Mesendoderm (in vitro differentiated cells): Measurements from ENCODE around the gene SDR9C7.
"Not testable (repeated sequence)": the region's sequence is repeated elsewhere in the genome, so short reads cannot be mapped to it uniquely, and the experiment has no call there.

Experiments used
- DNase-seq: peaks from one replicate; pipeline ENCODE4 v3.0.0; 2013
- H2AK5ac ChIP-seq: 2 replicates; pipeline ENCODE4 v1.6.1; 2013; ENCODE audit warnings: low read length, inconsistent platforms
- H2BK120ac ChIP-seq: 2 replicates; pipeline ENCODE4 v1.6.1; 2013; ENCODE audit warnings: low read depth, mild to moderate bottlenecking, low read length, moderate library complexity, mixed read lengths
- H2BK15ac ChIP-seq: replicated peaks from 2 replicates; pipeline ENCODE4 v1.6.1; 2013; ENCODE audit warnings: low read depth, mild to moderate bottlenecking, moderate library complexity
- H2BK5ac ChIP-seq: 2 replicates; pipeline ENCODE4 v1.6.1; 2013; ENCODE audit warnings: low read length, inconsistent platforms
- H3K18ac ChIP-seq: 2 replicates; pipeline ENCODE4 v1.6.1; 2013; ENCODE audit warnings: mild to moderate bottlenecking, low read length, mixed read lengths
- H3K23ac ChIP-seq: one replicate; pipeline ENCODE4 v1.6.1; 2013; ENCODE audit warnings: low read length
- H3K27ac ChIP-seq: 2 replicates; pipeline ENCODE4 v1.5.1; 2013; ENCODE audit warnings: low read depth, mild to moderate bottlenecking, inconsistent platforms, low read length, moderate library complexity
- H3K27me3 ChIP-seq: 2 replicates; pipeline ENCODE4 v1.6.1; 2013; ENCODE audit warnings: low read length, control low read depth, mild to moderate bottlenecking, inconsistent platforms; ENCODE audit not compliant: insufficient read depth, poor library complexity
- H3K36me3 ChIP-seq: 2 replicates; pipeline ENCODE4 v1.6.1; 2013; ENCODE audit warnings: low read length, inconsistent platforms; ENCODE audit not compliant: control insufficient read depth, insufficient read depth
- H3K4ac ChIP-seq: one replicate; pipeline ENCODE4 v1.6.1; 2013; ENCODE audit warnings: low read depth, mild to moderate bottlenecking, low read length, moderate library complexity
- H3K4me1 ChIP-seq: 2 replicates; pipeline ENCODE4 v1.6.1; 2013; ENCODE audit warnings: low read depth, low read length, inconsistent platforms; ENCODE audit not compliant: control insufficient read depth
- H3K4me2 ChIP-seq: 2 replicates; pipeline ENCODE4 v1.6.1; 2013; ENCODE audit warnings: low read length
- H3K4me3 ChIP-seq: 2 replicates; pipeline ENCODE4 v1.5.1; 2013; ENCODE audit warnings: mild to moderate bottlenecking, low read length
- H3K56ac ChIP-seq: one replicate; pipeline ENCODE4 v1.6.1; 2013; ENCODE audit warnings: low read length
- H3K79me1 ChIP-seq: 2 replicates; pipeline ENCODE4 v1.6.1; 2013; ENCODE audit warnings: low read length, inconsistent platforms
- H3K79me2 ChIP-seq: 2 replicates; pipeline ENCODE4 v1.6.1; 2013; ENCODE audit warnings: mild to moderate bottlenecking, low read length; ENCODE audit not compliant: control insufficient read depth, insufficient read depth
- H3K9ac ChIP-seq: 2 replicates; pipeline ENCODE4 v1.6.1; 2013; ENCODE audit warnings: low read length, inconsistent platforms
- H4K5ac ChIP-seq: one replicate; pipeline ENCODE4 v1.6.1; 2013; ENCODE audit warnings: low read length
- H4K8ac ChIP-seq: one replicate; pipeline ENCODE4 v1.6.1; 2013; ENCODE audit warnings: low read depth, mild to moderate bottlenecking, control low read depth, low read length, moderate library complexity
- WGBS: extraction: QIAGEN DNeasy Blood & Tissue Kit; methylation state at CpG from one replicate; pipeline ENCODE4 v1.1.7; 2013; ENCODE audit warnings: low lambda C conversion rate, missing lambda C conversion rate; ENCODE audit not compliant: insufficient coverage; ENCODE audit errors: extremely low coverage; 5-methylcytosine and 5-hydroxymethylcytosine counted together

Gene SDR9C7

DNA sequence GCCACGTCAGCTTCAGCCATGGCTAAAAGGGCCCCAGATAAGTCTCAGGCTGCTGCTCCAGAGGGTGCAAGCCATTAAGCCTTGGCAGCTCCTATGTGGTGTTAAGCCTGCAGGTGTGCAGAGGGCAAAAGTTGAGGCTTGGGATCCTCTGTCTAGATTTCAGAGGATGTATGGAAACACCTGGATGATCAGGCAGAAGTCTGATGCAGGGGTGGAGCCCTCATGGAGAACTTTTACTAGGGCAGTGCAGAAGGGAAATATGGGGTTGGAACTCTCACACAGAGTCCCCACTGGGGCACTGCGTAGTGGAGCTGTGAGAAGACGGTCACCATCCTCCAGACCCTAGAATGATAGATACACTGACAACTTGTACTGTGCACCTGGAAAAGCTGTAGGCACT lies 47.9 kb downstream of the SDR9C7 start:
- no CpG with 5 or more reads among the region's 3 CpGs for WGBS
- H3K4me3 ChIP-seq: no peak overlapping the region
- DNase-seq: no peak

DNA sequence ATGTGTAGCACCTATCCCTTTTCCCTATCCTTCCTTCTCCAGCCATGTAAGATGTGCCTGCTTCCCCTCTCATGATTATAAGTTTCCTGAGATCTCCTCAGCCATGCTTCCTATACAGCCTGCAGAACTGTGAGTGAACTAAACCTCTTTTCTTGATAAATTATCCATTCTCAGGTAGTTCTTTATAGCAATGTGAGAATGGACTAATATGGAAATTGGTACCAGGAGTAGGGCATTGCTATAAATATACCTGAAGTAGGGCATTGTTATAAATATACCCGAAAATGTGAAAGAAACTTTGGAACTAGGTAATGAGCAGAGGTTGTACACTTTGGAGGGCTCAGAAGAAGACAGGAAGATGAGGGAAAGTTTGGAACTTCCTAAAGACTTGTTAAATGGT lies 48.9 kb downstream of the SDR9C7 start:
- Histone ChIP-seq H3K79me2 (no peaks in the 10 kb centered on the region), H3K56ac (no peak overlapping the region), H3K18ac (no peak overlapping the region), H3K4ac (no peak overlapping the region), H2AK5ac (no peak overlapping the region), H3K4me2 (no peak overlapping the region), H4K8ac (no peak overlapping the region), H3K79me1 (no peaks in the 10 kb centered on the region), H2BK5ac (no peak overlapping the region), H3K36me3 (no peaks in the 10 kb centered on the region), H3K9ac (no peak overlapping the region), H3K4me3 (no peak overlapping the region), H2BK120ac (no peak overlapping the region), H3K27ac (no peak overlapping the region), H3K4me1 (no peaks in the 10 kb centered on the region), H4K5ac (no peak overlapping the region), H3K23ac (no peak overlapping the region), H3K27me3 (no peaks in the 10 kb centered on the region), H2BK15ac (no peak overlapping the region)
- DNase-seq: no peak
- WGBS: no CpG with 5 or more reads among the region's 1 CpG

More for the DNA sequence above, 47.9 kb downstream of the SDR9C7 start:
- Histone ChIP-seq H3K56ac (no peak overlapping the region), H3K79me1 (no peaks in the 10 kb centered on the region), H3K23ac (no peak overlapping the region), H2BK120ac (no peak overlapping the region), H3K27ac (no peak overlapping the region), H3K9ac (no peak overlapping the region), H3K18ac (no peak overlapping the region), H4K8ac (no peak overlapping the region), H4K5ac (no peak overlapping the region), H2BK5ac (no peak overlapping the region), H2AK5ac (no peak overlapping the region), H3K4me1 (no peaks in the 10 kb centered on the region), H3K4me2 (no peak overlapping the region), H2BK15ac (no peak overlapping the region), H3K27me3 (no peaks in the 10 kb centered on the region), H3K79me2 (no peaks in the 10 kb centered on the region), H3K36me3 (no peaks in the 10 kb centered on the region), H3K4ac (no peak overlapping the region)

DNA sequence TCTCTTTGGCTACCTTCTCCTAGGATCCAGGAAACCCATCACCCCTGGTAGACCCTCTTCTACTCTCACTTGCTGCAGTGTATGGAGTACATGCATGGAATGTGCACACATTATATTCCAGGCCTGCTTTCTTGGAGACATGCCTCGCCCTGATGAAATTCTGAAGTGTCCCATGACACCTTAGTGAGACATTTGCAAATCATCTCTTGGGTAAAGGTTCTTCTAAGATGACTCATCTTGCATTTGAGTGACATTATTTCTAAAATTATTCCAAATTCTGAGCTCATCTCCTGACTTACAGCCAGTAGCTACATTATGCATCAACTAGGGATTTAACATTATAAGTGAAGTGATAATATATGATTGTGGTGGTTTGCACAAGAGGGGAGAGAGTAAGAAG lies 49.8 kb downstream of the SDR9C7 start:
- Histone ChIP-seq H3K4ac (no peak overlapping the region), H3K4me1 (no peaks in the 10 kb centered on the region), H3K18ac (no peak overlapping the region), H3K27ac (no peak overlapping the region), H3K79me2 (no peaks in the 10 kb centered on the region), H3K36me3 (no peaks in the 10 kb centered on the region), H3K27me3 (no peaks in the 10 kb centered on the region), H4K5ac (no peak overlapping the region), H3K56ac (no peak overlapping the region), H3K23ac (no peak overlapping the region), H3K4me2 (no peak overlapping the region), H2BK15ac (no peak overlapping the region), H3K4me3 (no peak overlapping the region), H2AK5ac (no peak overlapping the region), H3K79me1 (no peaks in the 10 kb centered on the region), H3K9ac (no peak overlapping the region), H2BK5ac (no peak overlapping the region), H4K8ac (no peak overlapping the region), H2BK120ac (no peak overlapping the region)
- WGBS: no CpG with 5 or more reads among the region's 1 CpG
- DNase-seq: no peak

DNA sequence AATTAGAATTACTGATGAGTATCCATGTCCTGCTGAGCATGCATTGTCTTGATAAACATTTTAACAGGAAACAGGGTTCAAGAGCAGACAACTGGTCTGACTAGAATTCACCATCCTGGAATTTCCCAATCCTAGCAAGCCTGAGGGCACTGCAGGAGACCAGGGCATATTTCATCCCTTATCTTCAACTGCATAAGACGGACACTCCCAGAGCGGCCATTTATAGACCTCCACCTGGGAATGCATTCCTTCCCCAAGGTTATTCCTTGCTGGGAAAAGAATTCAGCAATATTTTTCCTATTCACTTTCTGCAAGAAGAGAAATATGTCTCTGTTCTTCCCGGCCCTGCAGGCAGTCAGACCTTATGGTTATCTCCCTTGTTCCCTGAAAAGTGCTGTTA lies 51.8 kb downstream of the SDR9C7 start:
- H3K56ac ChIP-seq, H4K5ac ChIP-seq, H4K8ac ChIP-seq, H3K27ac ChIP-seq, H3K79me2 ChIP-seq, H3K36me3 ChIP-seq, H3K79me1 ChIP-seq, H2BK5ac ChIP-seq, H3K9ac ChIP-seq, DNase-seq, H3K27me3 ChIP-seq, H3K18ac ChIP-seq, H2BK120ac ChIP-seq, H3K4me2 ChIP-seq, H2AK5ac ChIP-seq, H3K23ac ChIP-seq, H3K4ac ChIP-seq, H3K4me1 ChIP-seq, H3K4me3 ChIP-seq, H2BK15ac ChIP-seq: not testable (repeated sequence)
- WGBS: no CpG with 5 or more reads among the region's 3 CpGs

DNA sequence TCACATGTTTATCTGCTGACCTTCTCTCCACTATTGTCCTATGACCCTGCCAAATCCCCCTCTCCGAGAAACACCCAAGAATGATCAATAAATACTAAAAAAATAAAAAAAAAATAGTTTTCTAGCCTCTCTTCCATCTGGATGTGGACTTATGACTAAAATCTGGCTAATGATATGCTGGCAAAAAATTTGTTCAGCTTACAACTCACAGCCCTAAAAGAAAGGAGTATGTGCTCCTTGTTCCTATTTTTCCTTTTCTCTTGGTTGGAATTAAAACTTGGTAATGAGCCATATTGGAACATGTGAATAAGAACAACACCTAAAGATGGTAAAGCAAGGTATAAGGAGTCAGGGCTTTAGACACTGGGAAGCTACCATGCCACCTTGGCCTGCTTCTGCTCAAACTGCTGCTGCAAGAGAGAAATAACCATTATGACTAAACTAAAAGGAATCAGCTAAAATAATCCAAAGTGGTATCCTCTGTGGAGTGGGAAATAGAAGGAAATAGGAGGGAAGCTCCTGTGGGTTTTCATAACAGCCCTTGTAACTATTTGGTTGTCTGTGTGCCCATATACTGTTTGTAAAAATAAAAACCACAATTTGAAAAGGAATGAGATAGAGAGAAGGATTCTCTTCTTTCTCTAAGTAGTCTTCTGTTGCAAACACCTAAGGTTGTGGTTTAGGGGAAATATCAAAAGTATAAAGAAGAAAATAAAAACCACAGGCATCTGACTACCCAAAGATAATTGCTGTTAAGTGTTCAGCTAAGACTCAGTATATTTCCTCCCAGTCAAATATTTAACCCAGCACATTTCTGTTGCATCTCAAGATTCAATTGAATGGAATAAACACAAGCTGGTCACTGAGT lies 53.8 kb downstream of the SDR9C7 start:
- no peak for DNase-seq

More for the DNA sequence above, 53.8 kb downstream of the SDR9C7 start:
- H3K4me2 ChIP-seq: no peak overlapping the region
- H2BK5ac ChIP-seq: no peak overlapping the region
- H3K56ac ChIP-seq: no peak overlapping the region
- H3K4me1 ChIP-seq: no peaks in the 10 kb centered on the region
- H3K36me3 ChIP-seq: no peaks in the 10 kb centered on the region
- H3K23ac ChIP-seq: no peak overlapping the region
- H3K4me3 ChIP-seq: no peak overlapping the region
- no peak overlapping the region for H3K27ac ChIP-seq
- no peak overlapping the region for H2BK120ac ChIP-seq
- H3K9ac ChIP-seq: no peak overlapping the region
- no peak overlapping the region for H3K18ac ChIP-seq
- H4K5ac ChIP-seq: no peak overlapping the region
- no peaks in the 10 kb centered on the region for H3K79me2 ChIP-seq
- no peak overlapping the region for H3K4ac ChIP-seq
- H3K79me1 ChIP-seq: no peaks in the 10 kb centered on the region
- no peaks in the 10 kb centered on the region for H3K27me3 ChIP-seq
- H2BK15ac ChIP-seq: no peak overlapping the region
- H2AK5ac ChIP-seq: no peak overlapping the region
- H4K8ac ChIP-seq: no peak overlapping the region
- no CpG with 5 or more reads among the region's 1 CpG for WGBS
